Testis (tissue), 3 donors: ENCODE results near the gene SUMF2. TPM values are rescaled to one million over a fixed set of nuclear protein-coding genes. Genes with fewer than 3 reads are reported as not detected.

Experiments used
- DNase-seq: peaks from one replicate; pipeline ENCODE4 v3.0.0-alpha.2; 2019
- H3K27ac ChIP-seq, 2 donors: fragments of 200-600 bp; sonication (generic); one replicate each; pipeline ENCODE4 v1.5.1; 2019
- H3K27me3 ChIP-seq: fragments of 200-600 bp; sonication (generic); one replicate; pipeline ENCODE4 v1.5.1; 2019
- H3K36me3 ChIP-seq: fragments of 200-600 bp; sonication (generic); one replicate; pipeline ENCODE4 v1.5.1; 2017; ENCODE audit warnings: low read depth; ENCODE audit errors: missing control alignments
- H3K4me1 ChIP-seq: fragments of 200-600 bp; sonication (generic); one replicate; pipeline ENCODE4 v1.5.1; 2019
- H3K4me3 ChIP-seq, 2 donors: fragments of 200-600 bp; sonication (generic); one replicate each; pipeline ENCODE4 v1.5.1; 2017 to 2019
- H3K9me3 ChIP-seq: fragments of 200-600 bp; sonication (generic); one replicate; pipeline ENCODE4 v1.5.1; 2017
- POLR2A ChIP-seq: fragments of 450-650 bp; IDR thresholded peaks from one replicate; pipeline ENCODE4 v1.6.1; 2017; ENCODE audit warnings: antibody characterized with exemption, mild to moderate bottlenecking, moderate library complexity
- WGBS, 2 donors: methylation state at CpG; one replicate each; pipeline ENCODE4 v1.1.5; 2018; 5-methylcytosine and 5-hydroxymethylcytosine counted together
- intact Hi-C: fragments of 100-400 bp; cut with DNase I; formaldehyde crosslinking; loops from one replicate; pipeline ENCODE4 v1.15.1; 2023; ENCODE audit warnings: low total_unique reads
- polyA plus RNA-seq: library from polyadenylated mRNA; stranded (reverse); fragments of 350-450 nt; fragmentation: Illumina TruSeq; extraction: RNeasy Lipid Tissue Mini Kit (QIAGEN cat#74804); gene quantifications from one replicate; pipeline ENCODE4 v1.2.3, GENCODE V29; 2014; ENCODE audit warnings: low read depth, low replicate concordance; ENCODE audit not compliant: insufficient read depth
- total RNA-seq, 2 donors: library from RNA; depleted of rRNA; stranded (reverse); fragments of >200 nt; gene quantifications; one replicate each; pipeline ENCODE4 v1.2.3, GENCODE V29; 2016
- TF ChIP-seq, protein P1 (sequence below), 3 experiments: fragments of 450-650 bp in 2 of 3; fragments of 200-600 bp in 1 of 3; sonication (generic) in 1 of 3; IDR thresholded peaks; one replicate each; pipeline ENCODE4 v1.5.1; 2016 to 2019; ENCODE audit warnings: antibody characterized with exemption in 3 of 3, mild to moderate bottlenecking in 2 of 3, moderate library complexity in 1 of 3

SUMF2 gene
- total and polyA plus RNA-seq, 3 donors from 2014 or later = 83.3 to 107 (median 84.8) TPM

- Histone ChIP-seq H3K27me3 (no peaks in the 10 kb centered on the region), H3K4me1 (no peaks in the 10 kb centered on the region), H3K9me3 (no peaks in the 10 kb centered on the region), H3K4me3 (peak within 1 kb of the TSS; percentile 43 to 60), H3K27ac (no peak within 1 kb of the TSS), H3K36me3 (no peaks in the 10 kb centered on the region)
- intact Hi-C loops = no loop called here
- 5 to 6% methylated on average over 17 to 61 of the region's 65 CpGs for WGBS, 2 donors
- peak; percentile 23 for DNase-seq
- no peak for TF ChIP-seq POLR2A
- TF ChIP-seq, protein P1, sequence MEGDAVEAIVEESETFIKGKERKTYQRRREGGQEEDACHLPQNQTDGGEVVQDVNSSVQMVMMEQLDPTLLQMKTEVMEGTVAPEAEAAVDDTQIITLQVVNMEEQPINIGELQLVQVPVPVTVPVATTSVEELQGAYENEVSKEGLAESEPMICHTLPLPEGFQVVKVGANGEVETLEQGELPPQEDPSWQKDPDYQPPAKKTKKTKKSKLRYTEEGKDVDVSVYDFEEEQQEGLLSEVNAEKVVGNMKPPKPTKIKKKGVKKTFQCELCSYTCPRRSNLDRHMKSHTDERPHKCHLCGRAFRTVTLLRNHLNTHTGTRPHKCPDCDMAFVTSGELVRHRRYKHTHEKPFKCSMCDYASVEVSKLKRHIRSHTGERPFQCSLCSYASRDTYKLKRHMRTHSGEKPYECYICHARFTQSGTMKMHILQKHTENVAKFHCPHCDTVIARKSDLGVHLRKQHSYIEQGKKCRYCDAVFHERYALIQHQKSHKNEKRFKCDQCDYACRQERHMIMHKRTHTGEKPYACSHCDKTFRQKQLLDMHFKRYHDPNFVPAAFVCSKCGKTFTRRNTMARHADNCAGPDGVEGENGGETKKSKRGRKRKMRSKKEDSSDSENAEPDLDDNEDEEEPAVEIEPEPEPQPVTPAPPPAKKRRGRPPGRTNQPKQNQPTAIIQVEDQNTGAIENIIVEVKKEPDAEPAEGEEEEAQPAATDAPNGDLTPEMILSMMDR (IDR thresholded peaks at IDR 0.05) = no peak
Observed at GRCh38 chr7:56115852-56116538, 51.9 kb downstream of the SUMF2 start, which contains the start of gene NUPR2. NUPR2 (minus strand) TSS chr7:56116417; CDS start chr7:56116314, 103 bp downstream.

- H3K27me3 ChIP-seq = no peaks in the 10 kb centered on the region
- H3K4me3 ChIP-seq = no peak overlapping the region
- H3K36me3 ChIP-seq = no peaks in the 10 kb centered on the region
- H3K27ac ChIP-seq = no peak overlapping the region
- no peaks in the 10 kb centered on the region for H3K9me3 ChIP-seq
- no peaks in the 10 kb centered on the region for H3K4me1 ChIP-seq
- intact Hi-C loops = no loop called here
- WGBS, 2 donors = 82 to 84% methylated on average over 6 of the region's 6 CpGs
- DNase-seq = no peak
- no peak for TF ChIP-seq POLR2A
- TF ChIP-seq, protein P1 (IDR thresholded peaks at IDR 0.05) = no peak
Observed at GRCh38 chr7:56121440-56121839, 57.4 kb downstream of the SUMF2 start.

GRCh38 chr7:56124981-56125380 lies 60.9 kb downstream of the SUMF2 start:
- no peaks in the 10 kb centered on the region for H3K36me3 ChIP-seq
- TF ChIP-seq, protein P1 (IDR thresholded peaks at IDR 0.05) = no peak
- TF ChIP-seq POLR2A = no peak
- no peaks in the 10 kb centered on the region for H3K27me3 ChIP-seq
- WGBS, 2 donors = 60 to 76% methylated on average over 3 to 6 of the region's 6 CpGs
- no peak for DNase-seq
- no peaks in the 10 kb centered on the region for H3K4me1 ChIP-seq
- H3K9me3 ChIP-seq = no peaks in the 10 kb centered on the region
- H3K4me3 ChIP-seq = no peak overlapping the region
- H3K27ac ChIP-seq = no peak overlapping the region
- intact Hi-C loops = no loop called here

GRCh38 chr7:56125831-56126230 lies 61.7 kb downstream of the SUMF2 start:
- WGBS, 2 donors = 71 to 77% methylated on average over 8 of the region's 8 CpGs
- Histone ChIP-seq H3K27me3 (no peaks in the 10 kb centered on the region), H3K4me3 (no peak overlapping the region), H3K9me3 (no peaks in the 10 kb centered on the region), H3K4me1 (no peaks in the 10 kb centered on the region), H3K36me3 (no peaks in the 10 kb centered on the region), H3K27ac (no peak overlapping the region)
- TF ChIP-seq, protein P1 (IDR thresholded peaks at IDR 0.05) = no peak
- no peak for TF ChIP-seq POLR2A
- DNase-seq = no peak
- intact Hi-C loops = no loop called here
